DMS 273 (cell line): ENCODE data around the gene ZNF133.
A peak's percentile ranks its signal among the peaks of the same experiment; 100 is the strongest.
"Not testable (repeated sequence)": the region's sequence is repeated elsewhere in the genome, so short reads cannot be mapped to it uniquely, and the experiment has no call there.

ENCODE experiments used
- DNase-seq: peaks from one replicate; lab custom pipeline; 2025; ENCODE audit not compliant: unreplicated experiment; lab: John Stamatoyannopoulos, UW

ZNF133 gene

GRCh38 chr20:18287915-18288748 is at the start of gene ZNF133:
Gene ZNF133 (plus strand): TSS chr20:18288527. CDS start chr20:18305687, 17,160 bp downstream.
- peak; percentile 97 for DNase-seq

GRCh38 chr20:18240997-18241396 is 47.3 kb upstream of the ZNF133 start:
- no peak for DNase-seq

- DNase-seq, result no peak
Observed at GRCh38 chr20:18243802-18244201, 44.5 kb upstream of the ZNF133 start.

GRCh38 chr20:18248545-18248944 is 39.8 kb upstream of the ZNF133 start:
- not testable (repeated sequence) for DNase-seq

- DNase-seq, result no peak
Observed at GRCh38 chr20:18250217-18250616, 38.1 kb upstream of the ZNF133 start.

GRCh38 chr20:18252597-18253451 is 35.5 kb upstream of the ZNF133 start:
- DNase-seq, result no peak

- no peak for DNase-seq
Observed at GRCh38 chr20:18254615-18255014, 33.7 kb upstream of the ZNF133 start.

GRCh38 chr20:18255526-18255925 is 32.8 kb upstream of the ZNF133 start:
- DNase-seq, result no peak

- peak; percentile 18 for DNase-seq
Observed at GRCh38 chr20:18256440-18257090, 31.8 kb upstream of the ZNF133 start.

GRCh38 chr20:18258126-18258860 is 30.0 kb upstream of the ZNF133 start:
- DNase-seq, result no peak

GRCh38 chr20:18259730-18260129 is 28.6 kb upstream of the ZNF133 start:
- DNase-seq, result no peak

GRCh38 chr20:18263723-18264122 is 24.6 kb upstream of the ZNF133 start:
- DNase-seq, result no peak

GRCh38 chr20:18265441-18265840 is 22.9 kb upstream of the ZNF133 start:
- DNase-seq, result no peak

- no peak for DNase-seq
Observed at GRCh38 chr20:18266282-18266681, 22.0 kb upstream of the ZNF133 start.

GRCh38 chr20:18267815-18268214 is 20.5 kb upstream of the ZNF133 start:
- DNase-seq, result no peak

GRCh38 chr20:18271160-18271559 is 17.2 kb upstream of the ZNF133 start:
- DNase-seq, result no peak

- DNase-seq, result no peak
Observed at GRCh38 chr20:18272451-18272850, 15.9 kb upstream of the ZNF133 start.

GRCh38 chr20:18273738-18274137 is 14.6 kb upstream of the ZNF133 start:
- no peak for DNase-seq

- DNase-seq, result not testable (repeated sequence)
Observed at GRCh38 chr20:18275960-18276359, 12.4 kb upstream of the ZNF133 start.

- DNase-seq, result peak; percentile 88
Observed at GRCh38 chr20:18276821-18277220, 11.5 kb upstream of the ZNF133 start.

GRCh38 chr20:18279242-18279641 is 9.1 kb upstream of the ZNF133 start:
- DNase-seq, result no peak
